Chondrocyte (in vitro differentiated cells): Measurements from ENCODE around the gene ZNF521. TPM values are rescaled to one million over a fixed set of nuclear protein-coding genes. Genes with fewer than 3 reads are reported as not detected.

Experiments used
- DNase-seq: peaks from one replicate; pipeline ENCODE4 v3.0.0; 2021; ENCODE audit warnings: mixed read lengths, low spot score
- H3K27ac Mint-ChIP-seq: one replicate; pipeline ENCODE4 v1.8.0; 2021; ENCODE audit warnings: mild to moderate bottlenecking, moderate library complexity, mixed read lengths; ENCODE audit not compliant: unreplicated experiment
- H3K27me3 Mint-ChIP-seq: 2 replicates; pipeline ENCODE4 v1.8.0; 2021; ENCODE audit warnings: low read depth, mixed read lengths
- H3K36me3 Mint-ChIP-seq: 2 replicates; pipeline ENCODE4 v1.8.0; 2021; ENCODE audit warnings: low read depth, mixed read lengths
- H3K4me1 Mint-ChIP-seq: 2 replicates; pipeline ENCODE4 v1.8.0; 2021; ENCODE audit warnings: low read depth, mild to moderate bottlenecking, mixed read lengths
- H3K4me3 Mint-ChIP-seq: one replicate; pipeline ENCODE4 v1.8.0; 2021; ENCODE audit warnings: mild to moderate bottlenecking, moderate library complexity, mixed read lengths; ENCODE audit not compliant: unreplicated experiment
- H3K9me3 Mint-ChIP-seq: 2 replicates; pipeline ENCODE4 v1.8.0; 2021; ENCODE audit warnings: low read depth, mixed read lengths
- CTCF ChIP-seq: fragments of 200-600 bp; sonication (generic); IDR thresholded peaks from 2 replicates; pipeline ENCODE4 v1.5.0; 2021; ENCODE audit warnings: antibody characterized with exemption, mild to moderate bottlenecking, moderate library complexity
- total RNA-seq: library from RNA; stranded (reverse); gene quantifications from 3 replicates; pipeline ENCODE4 v1.2.1, GENCODE V29; 2021

ZNF521 gene
- total RNA-seq, 1 donor from 2014 or later: 29.7 TPM

- Mint-ChIP-seq H3K9me3 (no peaks in the 10 kb centered on the region), H3K27ac (peak overlapping the region; percentile 95), H3K36me3 (peaks cover 1% of the 10 kb centered on the region), H3K4me1 (peaks cover 56% of the 10 kb centered on the region), H3K27me3 (no peaks in the 10 kb centered on the region), H3K4me3 (no peak overlapping the region)
- no peak for DNase-seq
- no peak for TF ChIP-seq CTCF
These were observed 185.9 kb downstream of the ZNF521 start for GRCh38 chr18:25166113-25166512.

GRCh38 chr18:25164848-25165811 lies 186.8 kb downstream of the ZNF521 start:
- Mint-ChIP-seq H3K4me3 (peak overlapping the region; percentile 70), H3K27me3 (no peaks in the 10 kb centered on the region), H3K36me3 (peaks cover 1% of the 10 kb centered on the region), H3K9me3 (no peaks in the 10 kb centered on the region), H3K27ac (peak overlapping the region; percentile 95), H3K4me1 (peaks cover 56% of the 10 kb centered on the region)
- DNase-seq: no peak
- peak; percentile 42 for TF ChIP-seq CTCF

GRCh38 chr18:25164211-25164847 lies 187.6 kb downstream of the ZNF521 start:
- Mint-ChIP-seq H3K27ac (peak overlapping the region; percentile 95), H3K27me3 (no peaks in the 10 kb centered on the region), H3K4me3 (peak overlapping the region; percentile 70), H3K9me3 (no peaks in the 10 kb centered on the region), H3K36me3 (peaks cover 1% of the 10 kb centered on the region), H3K4me1 (peaks cover 51% of the 10 kb centered on the region)
- no peak for TF ChIP-seq CTCF
- no peak for DNase-seq

GRCh38 chr18:25153426-25153825 lies 198.5 kb downstream of the ZNF521 start:
- Mint-ChIP-seq H3K4me3 (no peak overlapping the region), H3K27ac (no peak overlapping the region), H3K27me3 (no peaks in the 10 kb centered on the region), H3K4me1 (no peaks in the 10 kb centered on the region), H3K36me3 (peaks cover 8% of the 10 kb centered on the region), H3K9me3 (peaks cover 12% of the 10 kb centered on the region)
- TF ChIP-seq CTCF: no peak
- no peak for DNase-seq

GRCh38 chr18:25147877-25148488 lies 204.0 kb downstream of the ZNF521 start:
- H3K27me3 Mint-ChIP-seq: no peaks in the 10 kb centered on the region
- no peak for DNase-seq
- H3K36me3 Mint-ChIP-seq: peaks cover 2% of the 10 kb centered on the region
- no peak overlapping the region for H3K27ac Mint-ChIP-seq
- no peaks in the 10 kb centered on the region for H3K9me3 Mint-ChIP-seq
- TF ChIP-seq CTCF: no peak
- H3K4me1 Mint-ChIP-seq: peaks cover 11% of the 10 kb centered on the region
- no peak overlapping the region for H3K4me3 Mint-ChIP-seq
